Measurements from ENCODE around the gene EHMT1.

EHMT1 gene

GRCh38 chr9:137811283-137811870, 192.6 kb downstream of the EHMT1 start:
- no peaks in the 10 kb centered on the region for H3K9me3 ChIP-seq (ENCODE audit: control insufficient read depth in 2 of 2, low read length in 2 of 2)
- no peaks in the 10 kb centered on the region for H3K4me1 ChIP-seq (ENCODE audit: control insufficient read depth, insufficient read depth, low read length)
- H3K27ac ChIP-seq (ENCODE audit: low read length), result no peak overlapping the region
- H3K36me3 ChIP-seq (ENCODE audit: control insufficient read depth in 2 of 2, insufficient read depth in 2 of 2, low read length in 2 of 2), result peaks cover 42 to 43% of the 10 kb centered on the region in 2 donors
- H3K27me3 ChIP-seq (ENCODE audit: control insufficient read depth in 1 of 2, insufficient read depth in 2 of 2, low read length in 2 of 2), result no peaks in the 10 kb centered on the region
- no peak overlapping the region for H3K4me3 ChIP-seq (ENCODE audit: low read length in 2 of 2)
- no peak overlapping the region for H3K9ac ChIP-seq (ENCODE audit: low read length in 2 of 2)

- Histone ChIP-seq H3K27me3 (ENCODE audit: control insufficient read depth in 1 of 2, insufficient read depth in 2 of 2, low read length in 2 of 2) (no peaks in the 10 kb centered on the region), H3K9ac (ENCODE audit: low read length in 2 of 2) (no peak overlapping the region), H3K9me3 (ENCODE audit: control insufficient read depth in 2 of 2, low read length in 2 of 2) (no peaks in the 10 kb centered on the region), H3K4me1 (ENCODE audit: control insufficient read depth, insufficient read depth, low read length) (no peaks in the 10 kb centered on the region), H3K4me3 (ENCODE audit: low read length in 2 of 2) (no peak overlapping the region), H3K27ac (ENCODE audit: low read length) (no peak overlapping the region), H3K36me3 (ENCODE audit: control insufficient read depth in 2 of 2, insufficient read depth in 2 of 2, low read length in 2 of 2) (peaks cover 52% of the 10 kb centered on the region in 2 donors)
Measured at GRCh38 chr9:137812356-137813023, 193.7 kb downstream of the EHMT1 start.

DNA sequence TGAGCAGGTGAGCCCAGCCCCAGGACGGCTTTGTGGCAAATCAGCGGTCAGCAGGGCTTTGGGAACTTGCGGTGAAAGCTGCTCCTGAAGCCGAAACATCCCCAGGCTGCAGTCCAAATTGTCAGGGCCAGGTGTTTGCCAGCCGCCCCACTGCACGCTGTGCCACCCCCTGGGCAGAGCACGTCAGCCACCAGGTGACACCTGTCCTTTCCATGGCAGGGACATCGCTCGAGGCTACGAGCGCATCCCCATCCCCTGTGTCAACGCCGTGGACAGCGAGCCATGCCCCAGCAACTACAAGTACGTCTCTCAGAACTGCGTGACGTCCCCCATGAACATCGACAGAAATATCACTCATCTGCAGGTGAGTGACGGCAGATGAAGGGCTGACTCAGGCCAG, 194.4 kb downstream of the EHMT1 start:
- peaks cover 55 to 56% of the 10 kb centered on the region in 2 donors for H3K36me3 ChIP-seq (ENCODE audit: control insufficient read depth in 2 of 2, insufficient read depth in 2 of 2, low read length in 2 of 2)
- no peaks in the 10 kb centered on the region for H3K9me3 ChIP-seq (ENCODE audit: control insufficient read depth in 2 of 2, low read length in 2 of 2)
- no peaks in the 10 kb centered on the region for H3K4me1 ChIP-seq (ENCODE audit: control insufficient read depth, insufficient read depth, low read length)
- no peak overlapping the region for H3K9ac ChIP-seq (ENCODE audit: low read length in 2 of 2)
- no peak overlapping the region for H3K4me3 ChIP-seq (ENCODE audit: low read length in 2 of 2)
- no peak overlapping the region for H3K27ac ChIP-seq (ENCODE audit: low read length)
- H3K27me3 ChIP-seq (ENCODE audit: control insufficient read depth in 1 of 2, insufficient read depth in 2 of 2, low read length in 2 of 2), result no peaks in the 10 kb centered on the region

GRCh38 chr9:137813651-137814415, 195.0 kb downstream of the EHMT1 start:
- no peaks in the 10 kb centered on the region for H3K27me3 ChIP-seq (ENCODE audit: control insufficient read depth in 1 of 2, insufficient read depth in 2 of 2, low read length in 2 of 2)
- no peak overlapping the region for H3K4me3 ChIP-seq (ENCODE audit: low read length in 2 of 2)
- no peak overlapping the region for H3K9ac ChIP-seq (ENCODE audit: low read length in 2 of 2)
- H3K9me3 ChIP-seq (ENCODE audit: control insufficient read depth in 2 of 2, low read length in 2 of 2), result no peaks in the 10 kb centered on the region
- H3K27ac ChIP-seq (ENCODE audit: low read length), result no peak overlapping the region
- H3K36me3 ChIP-seq (ENCODE audit: control insufficient read depth in 2 of 2, insufficient read depth in 2 of 2, low read length in 2 of 2), result peaks cover 56% of the 10 kb centered on the region in 2 donors
- H3K4me1 ChIP-seq (ENCODE audit: control insufficient read depth, insufficient read depth, low read length), result no peaks in the 10 kb centered on the region

- H3K4me1 ChIP-seq (ENCODE audit: control insufficient read depth, insufficient read depth, low read length), result no peaks in the 10 kb centered on the region
- peaks cover 55 to 56% of the 10 kb centered on the region in 2 donors for H3K36me3 ChIP-seq (ENCODE audit: control insufficient read depth in 2 of 2, insufficient read depth in 2 of 2, low read length in 2 of 2)
- H3K4me3 ChIP-seq (ENCODE audit: low read length in 2 of 2), result no peak overlapping the region
- no peak overlapping the region for H3K9ac ChIP-seq (ENCODE audit: low read length in 2 of 2)
- H3K27ac ChIP-seq (ENCODE audit: low read length), result no peak overlapping the region
- H3K9me3 ChIP-seq (ENCODE audit: control insufficient read depth in 2 of 2, low read length in 2 of 2), result no peaks in the 10 kb centered on the region
- H3K27me3 ChIP-seq (ENCODE audit: control insufficient read depth in 1 of 2, insufficient read depth in 2 of 2, low read length in 2 of 2), result no peaks in the 10 kb centered on the region
Measured at GRCh38 chr9:137814436-137814835, 195.6 kb downstream of the EHMT1 start.

DNA sequence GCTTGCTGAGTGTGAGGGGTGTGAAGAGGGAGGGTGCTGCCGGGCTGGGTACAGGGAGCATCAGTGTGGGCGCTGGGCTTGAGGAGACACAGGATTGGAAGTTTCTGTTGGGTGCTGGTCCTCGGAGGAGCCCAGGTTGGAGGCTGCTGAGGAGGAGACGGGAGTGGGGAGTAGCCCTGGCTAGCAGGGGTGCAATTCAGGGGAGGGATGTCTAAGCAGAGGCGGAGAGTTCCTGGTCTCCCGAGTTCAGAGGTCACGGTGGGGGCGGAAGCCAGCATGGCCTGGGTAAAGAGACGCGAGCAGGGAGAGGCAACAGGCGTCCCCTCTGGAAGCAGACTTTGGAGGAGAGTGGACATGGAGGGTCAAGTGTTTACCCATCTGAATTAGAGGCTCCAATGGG, 196.0 kb downstream of the EHMT1 start:
- Histone ChIP-seq H3K27me3 (ENCODE audit: control insufficient read depth in 1 of 2, insufficient read depth in 2 of 2, low read length in 2 of 2) (no peaks in the 10 kb centered on the region), H3K9me3 (ENCODE audit: control insufficient read depth in 2 of 2, low read length in 2 of 2) (no peaks in the 10 kb centered on the region), H3K4me1 (ENCODE audit: control insufficient read depth, insufficient read depth, low read length) (no peaks in the 10 kb centered on the region), H3K36me3 (ENCODE audit: control insufficient read depth in 2 of 2, insufficient read depth in 2 of 2, low read length in 2 of 2) (peaks cover 53 to 56% of the 10 kb centered on the region in 2 donors), H3K9ac (ENCODE audit: low read length in 2 of 2) (no peak overlapping the region), H3K27ac (ENCODE audit: low read length) (no peak overlapping the region), H3K4me3 (ENCODE audit: low read length in 2 of 2) (no peak overlapping the region)

GRCh38 chr9:137815256-137816255, 196.8 kb downstream of the EHMT1 start:
- Histone ChIP-seq H3K4me3 (ENCODE audit: low read length in 2 of 2) (no peak overlapping the region), H3K9ac (ENCODE audit: low read length in 2 of 2) (no peak overlapping the region), H3K27ac (ENCODE audit: low read length) (no peak overlapping the region), H3K36me3 (ENCODE audit: control insufficient read depth in 2 of 2, insufficient read depth in 2 of 2, low read length in 2 of 2) (peaks cover 58 to 59% of the 10 kb centered on the region in 2 donors), H3K9me3 (ENCODE audit: control insufficient read depth in 2 of 2, low read length in 2 of 2) (no peaks in the 10 kb centered on the region), H3K27me3 (ENCODE audit: control insufficient read depth in 1 of 2, insufficient read depth in 2 of 2, low read length in 2 of 2) (no peaks in the 10 kb centered on the region), H3K4me1 (ENCODE audit: control insufficient read depth, insufficient read depth, low read length) (no peaks in the 10 kb centered on the region)

- Histone ChIP-seq H3K27ac (ENCODE audit: low read length) (no peak overlapping the region), H3K9ac (ENCODE audit: low read length in 2 of 2) (no peak overlapping the region), H3K27me3 (ENCODE audit: control insufficient read depth in 1 of 2, insufficient read depth in 2 of 2, low read length in 2 of 2) (no peaks in the 10 kb centered on the region), H3K4me3 (ENCODE audit: low read length in 2 of 2) (no peak overlapping the region), H3K4me1 (ENCODE audit: control insufficient read depth, insufficient read depth, low read length) (no peaks in the 10 kb centered on the region), H3K9me3 (ENCODE audit: control insufficient read depth in 2 of 2, low read length in 2 of 2) (no peaks in the 10 kb centered on the region), H3K36me3 (ENCODE audit: control insufficient read depth in 2 of 2, insufficient read depth in 2 of 2, low read length in 2 of 2) (peaks cover 59 to 60% of the 10 kb centered on the region in 2 donors)
Measured at GRCh38 chr9:137816531-137817235, 197.9 kb downstream of the EHMT1 start.

DNA sequence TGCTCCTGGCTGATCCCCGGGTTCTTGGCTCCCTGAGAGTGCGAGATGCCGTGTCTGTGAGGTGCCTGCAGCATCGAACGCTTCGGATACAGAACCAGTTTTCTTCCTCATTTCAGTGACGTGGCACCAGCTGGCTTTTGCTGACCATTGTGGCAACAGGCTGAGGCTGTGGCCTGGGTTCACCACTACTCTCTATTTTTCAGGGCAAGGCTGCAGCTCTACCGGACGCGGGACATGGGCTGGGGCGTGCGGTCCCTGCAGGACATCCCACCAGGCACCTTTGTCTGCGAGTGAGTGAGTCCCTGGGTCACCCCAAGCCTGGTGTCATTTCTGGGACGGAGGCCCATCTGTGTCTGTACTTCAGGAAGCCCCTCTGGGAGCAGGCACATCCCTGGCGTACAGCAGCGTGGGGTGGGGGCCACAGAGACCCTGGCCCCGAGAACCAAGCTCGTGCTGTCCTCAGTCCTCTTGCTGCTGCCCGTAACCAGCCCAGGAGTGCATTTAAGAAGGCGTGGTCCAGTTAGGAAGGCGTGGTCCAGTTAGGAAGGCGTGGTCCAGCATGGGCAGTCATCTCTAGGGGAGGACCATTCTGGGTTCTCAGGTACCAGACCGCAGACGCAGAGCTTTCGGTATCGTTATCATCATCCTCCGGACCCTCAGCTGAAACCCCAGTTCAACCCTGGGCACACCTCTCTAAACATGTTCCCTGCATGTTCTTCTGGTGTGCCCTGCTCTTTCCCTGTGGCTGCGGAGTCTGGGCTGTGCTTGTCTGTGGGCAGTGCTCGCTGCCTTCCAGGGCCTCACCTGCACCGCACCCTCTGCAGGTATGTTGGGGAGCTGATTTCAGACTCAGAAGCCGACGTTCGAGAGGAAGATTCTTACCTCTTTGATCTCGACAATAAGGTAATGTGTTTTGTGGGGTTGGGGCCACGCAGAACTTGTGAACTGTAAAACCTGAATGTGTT, 198.7 kb downstream of the EHMT1 start:
- peaks cover 60 to 66% of the 10 kb centered on the region in 2 donors for H3K36me3 ChIP-seq (ENCODE audit: control insufficient read depth in 2 of 2, insufficient read depth in 2 of 2, low read length in 2 of 2)

More for the DNA sequence above, 198.7 kb downstream of the EHMT1 start:
- H3K4me1 ChIP-seq (ENCODE audit: control insufficient read depth, insufficient read depth, low read length), result no peaks in the 10 kb centered on the region
- no peak overlapping the region for H3K9ac ChIP-seq (ENCODE audit: low read length in 2 of 2)
- H3K27ac ChIP-seq (ENCODE audit: low read length), result no peak overlapping the region
- no peak overlapping the region for H3K4me3 ChIP-seq (ENCODE audit: low read length in 2 of 2)
- no peaks in the 10 kb centered on the region for H3K27me3 ChIP-seq (ENCODE audit: control insufficient read depth in 1 of 2, insufficient read depth in 2 of 2, low read length in 2 of 2)
- peaks cover 0 to 5% of the 10 kb centered on the region in 2 donors for H3K9me3 ChIP-seq (ENCODE audit: control insufficient read depth in 2 of 2, low read length in 2 of 2)

All from stomach smooth muscle (tissue), 2 donors.